Activated gamma-delta T cell treated with anti-CD3 and anti-CD28 coated beads, Interleukin-2, amount 50 U/mL, for 16 hours (primary cell): ENCODE data around the gene SLC4A1.
A peak's percentile ranks its signal among the peaks of the same experiment; 100 is the strongest.

Experiments
- DNase-seq: peaks from one replicate; pipeline ENCODE4 v3.0.0-alpha.2; 2020; ENCODE audit warnings: low read depth

The SLC4A1 gene

DNA sequence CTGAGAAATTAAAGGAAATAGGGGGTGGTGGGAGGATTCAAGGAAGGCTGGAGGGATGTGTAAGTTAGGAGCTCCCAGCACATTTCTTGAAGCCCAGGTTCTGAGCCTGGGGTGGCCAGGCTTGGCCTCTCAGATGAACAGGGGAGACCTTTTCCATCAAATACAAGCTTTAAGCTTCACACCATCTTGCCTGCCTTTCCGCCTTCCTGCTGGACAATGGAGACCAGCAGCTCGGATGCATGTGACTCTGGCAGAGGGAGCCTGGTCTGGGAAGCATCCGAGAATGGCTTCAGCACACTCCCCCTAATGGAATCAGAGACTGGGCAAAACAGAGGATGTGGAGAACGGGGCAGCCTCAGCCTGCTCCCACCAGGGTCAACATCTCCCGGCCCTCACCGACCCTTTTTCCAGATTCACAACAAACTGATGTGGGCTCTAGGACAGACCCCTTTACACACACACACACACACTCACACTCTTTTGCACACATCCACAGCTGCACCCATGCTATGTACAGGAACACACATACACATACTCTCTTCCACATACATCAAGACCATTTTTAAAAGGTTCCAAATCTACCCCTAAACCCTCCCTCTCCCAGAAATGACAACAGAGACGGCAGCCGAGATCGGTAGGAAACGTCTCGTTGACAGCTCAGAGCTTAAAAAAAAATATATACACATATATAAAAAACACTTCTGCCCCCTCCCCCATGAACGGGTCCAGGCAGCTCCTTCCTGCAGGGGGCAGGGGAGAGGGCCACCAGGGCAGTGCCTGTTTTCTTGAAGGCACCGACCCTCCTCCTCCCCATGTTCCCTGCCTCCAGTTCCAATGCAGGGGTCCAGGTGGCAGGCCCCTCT is 61.7 kb downstream of the SLC4A1 start:
- no peak for DNase-seq

DNA sequence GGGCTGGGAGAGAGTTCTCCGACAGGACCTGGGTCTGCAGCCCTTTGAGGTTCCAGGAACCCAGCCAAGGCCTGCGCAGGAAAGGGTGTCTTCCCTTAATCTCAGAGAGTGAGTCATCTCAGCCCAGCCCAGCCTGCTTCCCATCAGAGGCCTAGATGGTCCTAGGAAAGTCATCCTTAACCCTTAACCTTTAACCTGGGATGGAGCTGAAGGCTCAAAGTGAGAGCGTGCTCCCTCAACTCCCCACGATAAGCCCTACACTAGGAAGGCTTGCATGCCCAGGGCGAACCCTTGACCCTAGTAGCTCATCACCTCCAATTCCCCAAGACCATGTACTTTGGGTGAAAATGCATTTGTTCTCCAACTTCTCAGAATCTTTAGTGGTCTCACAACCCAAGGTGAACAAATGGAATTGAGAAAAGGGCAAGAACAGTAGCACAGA is 63.5 kb downstream of the SLC4A1 start:
- no peak for DNase-seq

DNA sequence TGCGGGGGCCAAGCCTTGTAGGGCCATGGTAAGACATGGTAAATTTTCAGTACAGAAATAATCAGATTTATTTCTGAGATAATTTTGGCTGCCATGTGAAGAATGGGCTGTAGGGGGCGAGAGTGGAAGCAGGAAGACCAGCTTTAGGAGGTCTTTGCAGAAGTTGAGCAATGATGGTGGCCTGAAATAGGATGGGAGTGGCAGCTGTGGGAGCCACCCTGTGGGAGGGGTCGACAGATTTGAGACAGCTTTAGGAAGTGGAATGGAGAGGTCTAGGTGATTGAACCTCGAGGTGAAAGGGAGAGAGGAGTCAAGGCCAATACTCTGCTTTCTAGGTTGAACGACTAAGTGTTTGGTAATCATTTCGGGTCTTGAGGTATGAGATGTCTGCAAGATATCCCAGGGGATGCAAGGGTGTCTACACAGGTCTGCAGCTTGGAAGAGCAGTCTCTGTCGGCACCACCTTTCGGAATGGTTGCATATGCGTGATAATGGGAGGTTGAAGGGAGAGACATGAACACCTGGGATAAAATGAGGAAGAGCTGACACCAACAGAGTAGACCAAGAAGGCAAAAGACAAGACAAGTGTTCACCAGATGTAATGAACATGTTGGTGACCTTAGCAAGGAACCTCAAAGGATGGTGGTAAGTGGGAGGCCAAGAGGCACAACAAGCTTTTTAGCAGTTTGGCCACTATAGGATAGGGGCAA is 64.0 kb downstream of the SLC4A1 start:
- no peak for DNase-seq

DNA sequence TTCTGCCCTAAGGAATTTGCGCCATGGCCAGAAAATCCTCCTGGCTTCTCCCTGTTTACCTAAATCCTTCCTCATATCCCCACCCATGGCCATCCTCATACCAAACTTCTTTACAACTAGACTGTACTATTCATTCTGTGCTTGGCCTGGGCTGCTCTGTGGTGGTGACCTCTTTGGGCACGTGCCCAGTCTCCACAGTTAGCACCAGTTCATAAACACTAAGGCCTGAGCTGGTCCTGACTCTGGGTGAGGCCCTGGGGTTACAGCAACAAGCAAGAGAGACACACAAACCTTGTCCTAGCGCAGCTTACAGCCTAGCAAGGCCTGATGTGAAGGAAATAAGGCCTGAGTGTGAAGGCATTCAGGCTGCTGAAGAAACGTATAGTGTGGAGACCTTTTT is 65.2 kb downstream of the SLC4A1 start:
- no peak for DNase-seq

DNA sequence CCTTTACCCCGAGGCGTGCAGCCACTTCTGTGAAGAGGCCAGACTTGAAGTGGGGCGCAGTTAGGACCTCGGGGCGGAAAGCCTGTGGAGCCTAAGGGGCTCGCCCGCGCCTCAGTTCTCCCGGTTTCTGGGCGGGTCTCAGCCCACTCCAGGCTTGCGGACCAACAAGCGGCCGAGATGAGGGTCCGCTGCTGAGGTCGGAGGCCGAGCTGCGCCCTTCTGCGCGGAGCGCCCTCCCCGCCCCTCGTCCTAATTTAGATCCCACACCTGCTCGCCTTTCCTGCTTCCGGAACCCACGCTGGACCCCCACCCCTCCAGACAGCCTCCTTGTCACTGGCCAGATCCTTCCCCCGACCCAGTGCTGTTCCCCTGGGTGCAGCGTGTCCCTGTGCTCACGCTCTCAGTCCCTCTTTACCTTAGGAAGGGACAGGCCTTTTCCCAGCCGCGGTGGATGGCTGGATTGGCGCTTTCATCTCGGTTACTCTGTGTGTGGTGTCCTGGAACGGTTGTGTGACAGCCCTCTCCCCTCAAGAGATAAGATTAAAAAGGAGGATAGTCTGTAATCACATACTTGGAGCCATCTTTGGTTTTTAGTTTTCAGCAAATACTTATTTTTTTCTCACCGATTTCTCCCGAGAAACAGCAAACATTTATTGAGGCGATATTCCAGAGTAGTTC is 67.3 kb downstream of the SLC4A1 start:
- no peak for DNase-seq

DNA sequence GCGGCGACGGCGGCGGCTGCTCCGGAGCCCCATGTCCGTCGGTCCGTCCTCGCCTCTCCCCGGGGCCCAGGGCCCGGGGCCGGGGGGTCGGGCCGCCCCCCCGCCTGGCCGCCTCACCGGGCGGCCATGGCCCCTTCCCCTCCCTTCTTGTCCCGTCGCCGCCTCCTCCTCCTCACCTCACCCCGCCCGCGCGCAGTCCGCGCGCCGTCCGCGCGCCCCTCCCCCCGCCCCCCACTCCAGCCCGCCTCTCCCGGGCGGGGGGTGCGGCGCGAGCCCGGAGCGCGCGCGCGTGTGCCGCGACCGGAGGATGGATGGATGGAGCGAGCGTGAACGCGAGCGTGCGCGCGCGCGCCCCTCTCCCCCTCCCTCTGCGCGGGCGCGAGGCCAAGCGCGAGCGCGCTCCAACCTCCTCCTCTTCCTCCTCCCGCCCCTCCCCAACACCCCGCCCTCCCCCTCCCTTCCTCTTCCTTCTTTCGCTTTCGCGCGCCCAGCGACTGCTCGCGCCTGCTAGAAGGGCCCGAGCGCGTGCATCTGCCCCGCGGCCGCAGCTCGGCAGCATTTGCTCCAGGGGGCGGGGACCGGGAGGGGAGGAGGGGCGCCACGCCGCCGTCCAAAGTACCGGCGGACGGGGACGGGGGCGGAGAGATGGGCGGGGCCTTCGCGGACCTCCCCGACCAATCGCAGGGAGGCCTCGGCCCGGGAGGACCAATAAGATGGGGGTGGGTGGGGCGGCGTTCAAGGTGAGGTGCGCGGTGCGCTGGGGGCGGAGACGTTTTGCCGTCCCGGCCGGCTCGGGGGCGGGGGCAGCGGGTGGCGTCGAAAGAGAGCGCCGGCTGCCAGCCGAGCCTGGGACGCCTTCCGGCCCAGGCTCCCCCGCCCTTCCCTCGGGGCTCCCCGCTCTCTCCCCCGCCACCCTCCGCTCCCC is 68.1 kb downstream of the SLC4A1 start, which contains the start of gene ATXN7L3:
TSS of gene ATXN7L3 (minus strand) at position 332 of the 925 bp plus-strand sequence. CDS start 1,814 bp downstream, outside the sequence.
- DNase-seq, result peak; percentile 100

DNA sequence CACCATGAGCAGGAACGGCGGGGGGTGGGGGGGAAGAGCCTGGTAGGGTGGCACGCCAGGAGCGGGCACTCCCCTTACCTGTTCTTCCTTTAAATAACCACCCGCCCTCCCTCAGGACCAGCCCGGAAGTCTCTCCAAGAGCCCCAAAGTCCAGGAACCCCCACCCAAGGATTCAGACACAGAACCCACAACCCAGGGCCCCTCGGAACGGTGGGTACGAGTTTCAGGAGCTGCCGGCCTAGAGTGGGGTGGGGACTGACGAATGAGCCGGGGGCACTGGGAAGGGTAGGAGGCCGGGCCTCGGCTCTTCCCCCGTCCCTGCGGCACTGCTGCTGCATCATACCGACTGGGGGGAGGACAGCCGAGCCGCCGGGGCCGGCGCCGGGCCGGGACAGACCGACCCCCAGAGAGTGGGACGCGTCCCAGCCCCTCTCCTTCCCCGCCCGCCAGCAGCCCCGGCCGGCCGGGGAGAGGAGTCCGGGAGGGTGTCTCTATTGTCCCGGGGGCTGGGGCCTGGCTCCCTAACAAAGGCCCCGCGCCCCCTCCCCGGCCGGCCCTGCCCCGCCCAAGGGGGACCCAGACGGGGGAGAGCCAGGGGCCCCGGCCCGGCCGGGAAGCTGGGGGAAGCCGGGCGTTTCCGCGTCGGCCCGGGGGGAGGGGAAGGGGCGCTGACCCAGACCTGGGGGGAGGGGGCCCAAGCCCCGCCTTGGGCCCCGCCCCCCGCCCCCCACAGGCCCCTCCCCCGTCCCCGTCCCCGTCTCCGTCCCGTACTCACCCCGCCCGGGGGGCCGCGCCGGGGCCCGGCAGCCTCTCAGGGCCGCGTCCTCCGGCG is 69.0 kb downstream of the SLC4A1 start:
- peak; percentile 35 for DNase-seq
